Measurements from ENCODE around the gene LSM6. TPM values are rescaled to one million over a fixed set of nuclear protein-coding genes. Genes with fewer than 3 reads are reported as not detected.

LSM6 gene
- total RNA-seq, 1 donor = 17.0 TPM

GRCh38 chr4:146183209-146183608, 7.7 kb downstream of the LSM6 start:
- Histone ChIP-seq H3K27ac (ENCODE audit: low read depth, low read length) (no peak overlapping the region), H3K4me3 (ENCODE audit: insufficient read depth, low read length) (no peak overlapping the region), H3K79me2 (ENCODE audit: insufficient read depth, low read length) (peaks cover 45% of the 10 kb centered on the region), H3K4me2 (ENCODE audit: insufficient read depth, low read length) (no peak overlapping the region), H3K4me1 (ENCODE audit: insufficient read depth, low read length) (no peaks in the 10 kb centered on the region), H3K27me3 (ENCODE audit: insufficient read depth, low read length) (no peaks in the 10 kb centered on the region), H4K20me1 (ENCODE audit: insufficient read depth, low read length) (peaks cover 8% of the 10 kb centered on the region), H3K36me3 (ENCODE audit: insufficient read depth, low read length) (peaks cover 26% of the 10 kb centered on the region), H3K9me3 (ENCODE audit: low read depth, low read length) (no peaks in the 10 kb centered on the region), H2AFZ (ENCODE audit: low read length) (no peak overlapping the region)
- TF ChIP-seq, protein P1, sequence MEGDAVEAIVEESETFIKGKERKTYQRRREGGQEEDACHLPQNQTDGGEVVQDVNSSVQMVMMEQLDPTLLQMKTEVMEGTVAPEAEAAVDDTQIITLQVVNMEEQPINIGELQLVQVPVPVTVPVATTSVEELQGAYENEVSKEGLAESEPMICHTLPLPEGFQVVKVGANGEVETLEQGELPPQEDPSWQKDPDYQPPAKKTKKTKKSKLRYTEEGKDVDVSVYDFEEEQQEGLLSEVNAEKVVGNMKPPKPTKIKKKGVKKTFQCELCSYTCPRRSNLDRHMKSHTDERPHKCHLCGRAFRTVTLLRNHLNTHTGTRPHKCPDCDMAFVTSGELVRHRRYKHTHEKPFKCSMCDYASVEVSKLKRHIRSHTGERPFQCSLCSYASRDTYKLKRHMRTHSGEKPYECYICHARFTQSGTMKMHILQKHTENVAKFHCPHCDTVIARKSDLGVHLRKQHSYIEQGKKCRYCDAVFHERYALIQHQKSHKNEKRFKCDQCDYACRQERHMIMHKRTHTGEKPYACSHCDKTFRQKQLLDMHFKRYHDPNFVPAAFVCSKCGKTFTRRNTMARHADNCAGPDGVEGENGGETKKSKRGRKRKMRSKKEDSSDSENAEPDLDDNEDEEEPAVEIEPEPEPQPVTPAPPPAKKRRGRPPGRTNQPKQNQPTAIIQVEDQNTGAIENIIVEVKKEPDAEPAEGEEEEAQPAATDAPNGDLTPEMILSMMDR (IDR thresholded peaks at IDR 0.05; ENCODE audit: extremely low read depth, low read depth, low read length) = no peak
- no peak for DNase-seq (ENCODE audit: insufficient read length, low spot score, missing footprints)

- H3K9me3 ChIP-seq (ENCODE audit: low read depth, low read length) = no peaks in the 10 kb centered on the region
- H3K4me2 ChIP-seq (ENCODE audit: insufficient read depth, low read length) = no peak overlapping the region
- DNase-seq (ENCODE audit: insufficient read length, low spot score, missing footprints) = no peak
- TF ChIP-seq, protein P1 (IDR thresholded peaks at IDR 0.05; ENCODE audit: extremely low read depth, low read depth, low read length) = no peak
- no peak overlapping the region for H3K4me3 ChIP-seq (ENCODE audit: insufficient read depth, low read length)
- no peaks in the 10 kb centered on the region for H3K27me3 ChIP-seq (ENCODE audit: insufficient read depth, low read length)
- no peak overlapping the region for H3K27ac ChIP-seq (ENCODE audit: low read depth, low read length)
- no peaks in the 10 kb centered on the region for H4K20me1 ChIP-seq (ENCODE audit: insufficient read depth, low read length)
- no peak overlapping the region for H2AFZ ChIP-seq (ENCODE audit: low read length)
- peaks cover 18% of the 10 kb centered on the region for H3K79me2 ChIP-seq (ENCODE audit: insufficient read depth, low read length)
- H3K36me3 ChIP-seq (ENCODE audit: insufficient read depth, low read length) = peaks cover 39% of the 10 kb centered on the region
- H3K4me1 ChIP-seq (ENCODE audit: insufficient read depth, low read length) = no peaks in the 10 kb centered on the region
Measured at GRCh38 chr4:146186041-146186440, 10.5 kb downstream of the LSM6 start.

GRCh38 chr4:146186596-146186995, 11.1 kb downstream of the LSM6 start:
- H3K4me3 ChIP-seq (ENCODE audit: insufficient read depth, low read length) = no peak overlapping the region
- no peak overlapping the region for H3K27ac ChIP-seq (ENCODE audit: low read depth, low read length)
- H3K79me2 ChIP-seq (ENCODE audit: insufficient read depth, low read length) = peaks cover 14% of the 10 kb centered on the region
- peaks cover 39% of the 10 kb centered on the region for H3K36me3 ChIP-seq (ENCODE audit: insufficient read depth, low read length)
- TF ChIP-seq, protein P1 (IDR thresholded peaks at IDR 0.05; ENCODE audit: extremely low read depth, low read depth, low read length) = no peak
- H4K20me1 ChIP-seq (ENCODE audit: insufficient read depth, low read length) = no peaks in the 10 kb centered on the region
- no peaks in the 10 kb centered on the region for H3K27me3 ChIP-seq (ENCODE audit: insufficient read depth, low read length)
- no peaks in the 10 kb centered on the region for H3K9me3 ChIP-seq (ENCODE audit: low read depth, low read length)
- no peak overlapping the region for H2AFZ ChIP-seq (ENCODE audit: low read length)
- DNase-seq (ENCODE audit: insufficient read length, low spot score, missing footprints) = no peak
- H3K4me1 ChIP-seq (ENCODE audit: insufficient read depth, low read length) = no peaks in the 10 kb centered on the region
- H3K4me2 ChIP-seq (ENCODE audit: insufficient read depth, low read length) = no peak overlapping the region

DNA sequence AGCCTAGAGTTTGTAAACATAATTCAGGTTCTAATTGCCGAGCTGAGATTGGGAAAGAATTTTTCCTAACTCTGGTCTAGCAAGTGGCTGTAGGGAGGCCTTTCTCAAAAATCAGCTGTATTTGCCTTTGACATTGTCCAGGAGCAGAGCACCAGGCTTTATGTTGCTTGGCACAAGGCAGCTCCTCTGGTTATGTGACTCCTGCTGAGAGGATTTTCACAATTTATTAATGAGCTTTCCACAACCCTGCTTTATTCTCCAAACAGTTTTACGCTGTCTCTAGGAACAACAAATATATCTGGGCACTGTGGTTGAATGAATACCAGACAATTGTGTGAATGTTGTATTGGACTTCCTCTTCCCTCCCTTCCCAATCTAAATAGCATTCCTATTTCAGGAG, 14.9 kb downstream of the LSM6 start:
- Histone ChIP-seq H3K4me3 (ENCODE audit: insufficient read depth, low read length) (no peak overlapping the region), H3K9me3 (ENCODE audit: low read depth, low read length) (no peaks in the 10 kb centered on the region), H3K4me1 (ENCODE audit: insufficient read depth, low read length) (peaks cover under 1% of the 10 kb centered on the region), H3K4me2 (ENCODE audit: insufficient read depth, low read length) (no peak overlapping the region), H3K79me2 (ENCODE audit: insufficient read depth, low read length) (no peaks in the 10 kb centered on the region), H3K36me3 (ENCODE audit: insufficient read depth, low read length) (peaks cover 30% of the 10 kb centered on the region), H2AFZ (ENCODE audit: low read length) (no peak overlapping the region), H4K20me1 (ENCODE audit: insufficient read depth, low read length) (no peaks in the 10 kb centered on the region), H3K27me3 (ENCODE audit: insufficient read depth, low read length) (no peaks in the 10 kb centered on the region), H3K27ac (ENCODE audit: low read depth, low read length) (no peak overlapping the region)
- TF ChIP-seq, protein P1 (IDR thresholded peaks at IDR 0.05; ENCODE audit: extremely low read depth, low read depth, low read length) = no peak
- DNase-seq (ENCODE audit: insufficient read length, low spot score, missing footprints) = peak; percentile 58
